ENCODE measurements around the gene NDUFB10. TPM values are rescaled to one million over a fixed set of nuclear protein-coding genes. Genes with fewer than 3 reads are reported as not detected.
A peak's percentile ranks its signal among the peaks of the same experiment; 100 is the strongest.

Gene NDUFB10
- total RNA-seq, 1 experiment from 2014 or later: 241 TPM

DNA sequence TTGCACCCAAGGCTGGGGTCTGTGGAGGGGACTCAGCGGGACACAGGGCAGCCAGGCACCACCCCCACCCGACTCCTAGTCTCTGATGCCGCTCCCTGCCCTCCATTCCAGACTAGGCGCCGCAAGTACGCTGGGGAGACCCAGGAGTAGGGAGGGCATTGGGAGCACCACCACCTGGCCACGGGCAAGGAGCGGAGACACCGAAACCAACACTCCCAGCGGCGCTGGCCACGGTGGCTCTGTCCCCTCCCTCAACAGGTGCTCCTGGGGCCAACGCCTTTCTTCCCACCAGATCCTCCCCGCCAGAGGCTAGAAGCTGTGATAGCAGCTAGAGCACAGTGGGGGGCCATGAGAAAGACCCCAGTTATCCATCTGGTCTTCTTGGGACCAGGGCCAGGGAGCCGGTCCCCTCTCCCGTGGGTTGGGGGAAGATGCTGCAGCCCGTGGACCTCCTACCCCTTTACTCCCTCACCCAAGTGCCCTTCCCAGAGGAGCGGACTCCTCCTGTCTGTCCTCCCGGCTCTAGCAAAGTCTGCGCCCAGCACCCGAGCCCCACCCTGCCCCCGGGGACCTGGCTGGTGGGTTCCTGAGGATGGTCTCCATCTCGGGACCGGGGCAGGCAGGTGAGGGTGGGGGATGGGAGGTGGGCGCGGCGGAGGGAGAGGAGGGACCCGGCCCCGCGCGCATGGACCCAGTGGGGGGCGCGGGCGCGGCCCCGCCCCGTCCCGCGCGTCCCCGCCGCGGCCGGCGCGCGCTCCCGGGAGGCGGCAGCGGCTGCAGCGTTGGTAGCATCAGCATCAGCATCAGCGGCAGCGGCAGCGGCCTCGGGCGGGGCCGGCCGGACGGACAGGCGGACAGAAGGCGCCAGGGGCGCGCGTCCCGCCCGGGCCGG is 30.1 kb downstream of the NDUFB10 start, which contains the start of gene SYNGR3:
SYNGR3 (plus strand) TSS at position 762 of the 892 bp plus-strand sequence. CDS start 133 bp downstream, outside the sequence.
- in situ Hi-C loops (cut with HindIII; ENCODE audit: low pct_unique_long_range_greater_than_20kb, low sequenced_read_pairs): no loop called here
- DNase-seq (ENCODE audit: low read depth, low spot score): no peak

GRCh38 chr16:1990101-1990350 is 30.7 kb downstream of the NDUFB10 start:
- DNase-seq (ENCODE audit: low read depth, low spot score): no peak
- in situ Hi-C loops (cut with HindIII; ENCODE audit: low pct_unique_long_range_greater_than_20kb, low sequenced_read_pairs): no loop called here

GRCh38 chr16:1990351-1991134 is 31.2 kb downstream of the NDUFB10 start:
- in situ Hi-C loops (cut with HindIII; ENCODE audit: low pct_unique_long_range_greater_than_20kb, low sequenced_read_pairs): no loop called here
- DNase-seq (ENCODE audit: low read depth, low spot score): no peak

- no peak for DNase-seq (ENCODE audit: low read depth, low spot score)
- in situ Hi-C loops (cut with HindIII; ENCODE audit: low pct_unique_long_range_greater_than_20kb, low sequenced_read_pairs): no loop called here
Measured at GRCh38 chr16:1991135-1991551, 31.8 kb downstream of the NDUFB10 start.

GRCh38 chr16:1991588-1991947 is 32.2 kb downstream of the NDUFB10 start:
- DNase-seq (ENCODE audit: low read depth, low spot score): no peak
- in situ Hi-C loops (cut with HindIII; ENCODE audit: low pct_unique_long_range_greater_than_20kb, low sequenced_read_pairs): no loop called here

- peak; percentile 73 for DNase-seq (ENCODE audit: low read depth, low spot score)
- in situ Hi-C loops (cut with HindIII; ENCODE audit: low pct_unique_long_range_greater_than_20kb, low sequenced_read_pairs): no loop called here
Measured at GRCh38 chr16:1991948-1992703, 32.8 kb downstream of the NDUFB10 start.

DNA sequence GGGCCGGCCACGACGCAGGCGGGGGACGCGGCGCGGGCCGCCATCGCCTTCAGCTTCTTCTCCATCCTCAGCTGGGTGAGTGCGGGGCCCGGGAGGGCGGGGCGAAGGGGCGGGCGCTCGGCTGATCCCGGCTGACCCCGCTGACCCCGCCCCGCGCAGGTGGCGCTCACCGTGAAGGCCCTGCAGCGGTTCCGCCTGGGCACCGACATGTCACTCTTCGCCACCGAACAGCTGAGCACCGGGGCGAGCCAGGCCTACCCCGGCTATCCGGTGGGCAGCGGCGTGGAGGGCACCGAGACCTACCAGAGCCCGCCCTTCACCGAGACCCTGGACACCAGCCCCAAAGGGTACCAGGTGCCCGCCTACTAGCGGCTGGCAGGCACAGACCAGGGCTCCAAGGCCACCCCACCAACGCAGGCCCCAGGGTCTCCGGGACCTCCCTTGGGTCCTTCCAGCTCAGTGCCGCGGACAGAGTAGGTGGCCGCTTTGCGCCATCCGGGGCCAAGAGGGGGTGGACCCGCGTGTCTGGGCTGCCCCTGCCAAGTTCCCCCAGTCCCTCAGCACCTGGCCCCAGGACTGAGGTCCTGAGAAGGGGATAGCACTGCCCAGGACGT is 33.5 kb downstream of the NDUFB10 start:
- no peak for DNase-seq (ENCODE audit: low read depth, low spot score)
- in situ Hi-C loops (cut with HindIII; ENCODE audit: low pct_unique_long_range_greater_than_20kb, low sequenced_read_pairs): no loop called here

DNA sequence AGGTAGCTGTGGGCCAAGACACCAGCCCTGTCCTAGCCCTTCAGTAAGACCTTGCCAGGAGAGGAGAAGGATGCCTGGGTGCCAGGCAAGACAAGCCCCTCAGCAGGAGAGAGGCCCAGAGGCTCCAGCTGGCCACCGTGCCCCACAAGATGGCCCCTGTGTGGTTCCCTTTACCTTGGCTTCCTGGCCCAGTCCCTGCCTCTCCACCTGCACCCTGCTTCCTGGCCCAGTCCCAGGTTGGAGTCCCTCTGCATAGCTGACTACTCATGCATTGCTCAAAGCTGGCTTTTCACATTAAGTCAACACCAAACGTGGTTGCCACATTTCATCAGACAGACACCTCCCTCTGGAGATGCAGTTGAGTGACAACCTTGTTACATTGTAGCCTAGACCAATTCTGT is 34.4 kb downstream of the NDUFB10 start:
- DNase-seq (ENCODE audit: low read depth, low spot score): no peak
- in situ Hi-C loops (cut with HindIII; ENCODE audit: low pct_unique_long_range_greater_than_20kb, low sequenced_read_pairs): no loop called here

- no peak for DNase-seq (ENCODE audit: low read depth, low spot score)
- in situ Hi-C loops (cut with HindIII; ENCODE audit: low pct_unique_long_range_greater_than_20kb, low sequenced_read_pairs): no loop called here
Measured at GRCh38 chr16:1997494-1998359, 38.4 kb downstream of the NDUFB10 start.

DNA sequence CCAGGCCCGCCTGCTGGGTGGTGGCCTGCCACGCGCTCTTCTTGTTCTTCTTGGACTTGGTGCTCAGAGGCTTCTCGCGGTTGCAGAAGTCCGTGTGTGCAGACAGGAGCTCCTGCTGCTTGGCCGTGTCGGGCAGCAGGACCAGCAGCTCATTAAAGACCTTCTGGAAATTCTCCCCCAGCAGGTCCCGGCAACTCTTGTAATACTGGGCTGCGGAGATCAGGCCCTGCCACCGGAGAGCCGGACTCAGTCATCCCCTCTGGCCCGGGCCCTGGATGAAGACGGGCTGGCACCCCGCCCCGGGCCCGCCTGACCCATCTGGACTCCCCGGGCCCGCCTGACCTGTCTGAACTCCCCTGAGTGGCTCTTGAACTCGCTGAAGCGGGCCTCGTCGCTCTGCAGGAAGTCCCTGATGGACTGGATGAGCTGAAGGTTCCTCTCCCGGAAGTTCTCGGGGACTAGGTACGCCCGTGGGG is 39.1 kb downstream of the NDUFB10 start:
- DNase-seq (ENCODE audit: low read depth, low spot score): no peak
- in situ Hi-C loops (cut with HindIII; ENCODE audit: low pct_unique_long_range_greater_than_20kb, low sequenced_read_pairs): no loop called here

- in situ Hi-C loops (cut with HindIII; ENCODE audit: low pct_unique_long_range_greater_than_20kb, low sequenced_read_pairs): no loop called here
- no peak for DNase-seq (ENCODE audit: low read depth, low spot score)
Measured at GRCh38 chr16:1998852-1999801, 39.8 kb downstream of the NDUFB10 start.

- in situ Hi-C loops (cut with HindIII; ENCODE audit: low pct_unique_long_range_greater_than_20kb, low sequenced_read_pairs): no loop called here
- no peak for DNase-seq (ENCODE audit: low read depth, low spot score)
Measured at GRCh38 chr16:1999866-2000514, 40.7 kb downstream of the NDUFB10 start.

GRCh38 chr16:2001035-2001434 is 41.7 kb downstream of the NDUFB10 start:
- no peak for DNase-seq (ENCODE audit: low read depth, low spot score)
- in situ Hi-C loops (cut with HindIII; ENCODE audit: low pct_unique_long_range_greater_than_20kb, low sequenced_read_pairs): no loop called here

DNA sequence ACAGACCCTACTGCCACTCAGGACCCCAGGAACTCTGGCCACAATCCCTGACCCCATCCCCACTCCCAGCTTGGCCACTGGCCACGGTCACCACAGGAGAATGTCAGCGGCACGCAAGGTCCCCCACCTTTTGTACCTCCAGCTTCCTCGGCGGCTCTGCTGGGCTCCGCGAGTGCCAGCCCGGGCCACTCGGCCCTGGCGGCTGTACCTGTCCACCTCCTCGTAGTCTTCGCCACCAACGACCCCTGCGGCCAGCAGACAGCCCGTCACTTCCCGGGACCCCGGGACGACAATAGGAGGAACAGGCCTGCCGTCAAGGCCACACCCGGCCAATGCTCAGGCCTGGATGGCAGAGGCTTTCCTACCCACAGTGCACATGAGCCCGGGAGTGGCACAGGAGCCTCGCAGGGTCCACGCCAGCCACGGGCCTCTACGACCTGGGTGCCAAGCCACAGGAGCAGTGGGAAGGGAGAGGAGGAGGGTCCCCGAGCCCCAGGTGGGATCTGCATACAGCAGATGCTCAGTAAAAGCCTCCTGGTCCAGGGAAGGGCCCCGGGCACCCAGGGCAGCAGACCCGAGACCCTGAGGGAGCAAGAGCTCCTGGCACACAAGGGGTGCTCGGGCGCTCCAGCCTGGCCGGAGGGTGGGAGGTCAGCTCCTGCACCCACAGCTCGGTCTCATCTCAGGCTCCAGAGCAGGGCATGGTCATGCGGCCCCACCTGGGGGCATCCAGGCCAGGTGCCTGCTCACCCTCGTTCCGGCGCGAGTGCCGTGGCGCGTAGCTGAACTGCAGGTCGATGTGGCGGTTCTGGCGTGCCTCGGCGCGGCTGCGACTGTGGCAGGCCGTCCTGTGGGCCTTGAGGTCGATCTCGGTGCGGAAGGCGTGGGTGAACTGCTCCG is 42.4 kb downstream of the NDUFB10 start:
- in situ Hi-C loops (cut with HindIII; ENCODE audit: low pct_unique_long_range_greater_than_20kb, low sequenced_read_pairs): no loop called here
- DNase-seq (ENCODE audit: low read depth, low spot score): no peak
